Occipital lobe (tissue), 2 donors: Measurements from ENCODE around the gene EXOC6B. TPM values are rescaled to one million over a fixed set of nuclear protein-coding genes. Genes with fewer than 3 reads are reported as not detected.

ENCODE experiments used
- DNase-seq: peaks from one replicate; lab custom pipeline; 2025; lab: John Stamatoyannopoulos, UW
- total RNA-seq: library from RNA; depleted of rRNA; stranded (reverse); fragments of >200 nt; gene quantifications from one replicate; pipeline ENCODE4 v1.2.3, GENCODE V29; 2014

The EXOC6B gene
- total RNA-seq, 1 donor from 2014 or later: 190 TPM

- DNase-seq: no peak
Measured at GRCh38 chr2:72137498-72138010, 688.3 kb downstream of the EXOC6B start.

- DNase-seq: no peak
Measured at GRCh38 chr2:72136933-72137497, 688.8 kb downstream of the EXOC6B start.

- no peak for DNase-seq
Measured at GRCh38 chr2:72136331-72136730, 689.5 kb downstream of the EXOC6B start.

GRCh38 chr2:72135921-72136320 lies 689.9 kb downstream of the EXOC6B start:
- DNase-seq: no peak

- DNase-seq: no peak
Measured at GRCh38 chr2:72134997-72135800, 690.6 kb downstream of the EXOC6B start.

- no peak for DNase-seq
Measured at GRCh38 chr2:72134408-72134996, 691.3 kb downstream of the EXOC6B start.

- DNase-seq: no peak
Measured at GRCh38 chr2:72133721-72134407, 692.0 kb downstream of the EXOC6B start.

GRCh38 chr2:72132981-72133720 lies 692.7 kb downstream of the EXOC6B start:
- no peak for DNase-seq

GRCh38 chr2:72131916-72132841 lies 693.7 kb downstream of the EXOC6B start:
- no peak for DNase-seq

GRCh38 chr2:72131371-72131891 lies 694.4 kb downstream of the EXOC6B start:
- DNase-seq: no peak

- no peak for DNase-seq
Measured at GRCh38 chr2:72130659-72131360, 695.0 kb downstream of the EXOC6B start.

GRCh38 chr2:72129681-72130340 lies 696.0 kb downstream of the EXOC6B start:
- DNase-seq: no peak

- no peak for DNase-seq
Measured at GRCh38 chr2:72128843-72129227, 697.0 kb downstream of the EXOC6B start.

GRCh38 chr2:72128059-72128842 lies 697.6 kb downstream of the EXOC6B start:
- no peak for DNase-seq

GRCh38 chr2:72127401-72128058 lies 698.3 kb downstream of the EXOC6B start:
- no peak for DNase-seq

- DNase-seq: no peak
Measured at GRCh38 chr2:72126186-72127100, 699.4 kb downstream of the EXOC6B start.
